ENCODE data around the gene ACIN1. TPM values are rescaled to one million over a fixed set of nuclear protein-coding genes. Genes with fewer than 3 reads are reported as not detected.

ACIN1 gene
- total and polyA plus RNA-seq, 2 of the 13 experiments (the other 11 are each of a cell fraction or from before 2014, with no cell fraction given), result 165 to 183 TPM

GRCh38 chr14:23034498-23035302 is 60.2 kb downstream of the ACIN1 start, which contains the start of gene PSMB5 (continued):
- peak; percentile 77; the same call in 1 of the 2 replicates for TF ChIP-seq ZNF775 (CRISPR knock-in tag; IDR thresholded peaks at IDR 0.05; ENCODE audit: borderline replicate concordance)
- TF ChIP-seq GRHL1 (CRISPR knock-in tag; conservative IDR thresholded peaks at IDR 0.05), result no peak
- peak; percentile 96 for TF ChIP-seq ZSCAN20 (CRISPR knock-in tag; IDR thresholded peaks at IDR 0.05; ENCODE audit: borderline replicate concordance)
- peak; percentile 88 for TF ChIP-seq CSRNP1 (CRISPR knock-in tag; IDR thresholded peaks at IDR 0.05)
- 0 out of 2 replicates have a peak, but pooled peaks have one; percentile 64 for TF ChIP-seq ZBTB33 (CRISPR knock-in tag; IDR thresholded peaks at IDR 0.05)
- peak; percentile 94; the same call in 1 of the 2 replicates for TF ChIP-seq ZNF546 (CRISPR knock-in tag; conservative IDR thresholded peaks at IDR 0.05)
- no peak for TF ChIP-seq HMG20A (CRISPR knock-in tag; IDR thresholded peaks at IDR 0.05; ENCODE audit: borderline replicate concordance)
- no peak; the same call in 1 of the 2 replicates for TF ChIP-seq DR1 (CRISPR knock-in tag; IDR thresholded peaks at IDR 0.05)
- TF ChIP-seq MBD4 (IDR thresholded peaks at IDR 0.05; ENCODE audit: borderline replicate concordance, low read length), result no peak
- TF ChIP-seq ZNF615 (CRISPR knock-in tag; IDR thresholded peaks at IDR 0.05; ENCODE audit: borderline replicate concordance), result peak; percentile 28
- TF ChIP-seq CCAR2 (optimal IDR thresholded peaks at IDR 0.05; ENCODE audit: low read depth, low read length), result peak; percentile 86
- TF ChIP-seq ZNF264 (CRISPR knock-in tag; IDR thresholded peaks at IDR 0.05), result peak; percentile 65; the same call in 1 of the 2 replicates
- TF ChIP-seq NFIC (IDR thresholded peaks at IDR 0.05; ENCODE audit: low read length), result 0 out of 2 replicates have a peak, but pooled peaks have one; percentile 67
- peak; percentile 42 for TF ChIP-seq PATZ1 (CRISPR knock-in tag; IDR thresholded peaks at IDR 0.05)
- no peak for TF ChIP-seq ZNF644 (CRISPR knock-in tag; IDR thresholded peaks at IDR 0.05; ENCODE audit: low read depth)
- peak; percentile 58; the same call in 1 of the 2 replicates for TF ChIP-seq SP2 (CRISPR knock-in tag; IDR thresholded peaks at IDR 0.05)
- peak; percentile 59; the same call in 1 of the 2 replicates for TF ChIP-seq ZBTB43 (CRISPR knock-in tag; conservative IDR thresholded peaks at IDR 0.05)
- no peak for TF ChIP-seq TCF12 (IDR thresholded peaks at IDR 0.05)
- TF ChIP-seq TCF12 (CRISPR knock-in tag; IDR thresholded peaks at IDR 0.05), result peak; percentile 95
- peak; percentile 63; the same call in 1 of the 2 replicates for TF ChIP-seq DNMT1 (CRISPR knock-in tag; IDR thresholded peaks at IDR 0.05)

Data from HepG2 (cell line).